GM18508 (cell line): ENCODE data around the gene CCSER1.

Experiments used
- ATAC-seq: cut with Tn5 transposase; IDR thresholded peaks from one replicate; pipeline ENCODE4 v1.9.1; 2021; ENCODE audit warnings: moderate number of reproducible peaks; ENCODE audit not compliant: insufficient read depth, unreplicated experiment

The CCSER1 gene

GRCh38 chr4:90189178-90189577 is 62.0 kb downstream of the CCSER1 start:
- ATAC-seq = no peak

GRCh38 chr4:90189946-90190345 is 62.8 kb downstream of the CCSER1 start:
- ATAC-seq = no peak

- ATAC-seq = no peak
These were observed 63.3 kb downstream of the CCSER1 start for GRCh38 chr4:90190525-90190924.

GRCh38 chr4:90198086-90198847 is 71.1 kb downstream of the CCSER1 start:
- no peak for ATAC-seq

- ATAC-seq = no peak
These were observed 80.8 kb downstream of the CCSER1 start for GRCh38 chr4:90207887-90208454.

- ATAC-seq = no peak
These were observed 82.7 kb downstream of the CCSER1 start for GRCh38 chr4:90209922-90210321.

- no peak for ATAC-seq
These were observed 84.0 kb downstream of the CCSER1 start for GRCh38 chr4:90211174-90211573.

- ATAC-seq = peak; percentile 49
These were observed 88.1 kb downstream of the CCSER1 start for GRCh38 chr4:90215286-90215685.

GRCh38 chr4:90219822-90220221 is 92.6 kb downstream of the CCSER1 start:
- no peak for ATAC-seq

GRCh38 chr4:90220459-90220858 is 93.3 kb downstream of the CCSER1 start:
- no peak for ATAC-seq

GRCh38 chr4:90226734-90227133 is 99.5 kb downstream of the CCSER1 start:
- no peak for ATAC-seq

GRCh38 chr4:90227177-90227576 is 100.0 kb downstream of the CCSER1 start:
- ATAC-seq = no peak

GRCh38 chr4:90234916-90235547 is 107.8 kb downstream of the CCSER1 start:
- ATAC-seq = no peak

GRCh38 chr4:90237751-90238530 is 110.7 kb downstream of the CCSER1 start:
- ATAC-seq = no peak

- no peak for ATAC-seq
These were observed 113.1 kb downstream of the CCSER1 start for GRCh38 chr4:90240333-90240732.

- no peak for ATAC-seq
These were observed 113.8 kb downstream of the CCSER1 start for GRCh38 chr4:90241008-90241407.

GRCh38 chr4:90245837-90246236 is 118.6 kb downstream of the CCSER1 start:
- ATAC-seq = no peak

GRCh38 chr4:90246816-90247215 is 119.6 kb downstream of the CCSER1 start:
- ATAC-seq = no peak

- no peak for ATAC-seq
These were observed 127.2 kb downstream of the CCSER1 start for GRCh38 chr4:90254357-90254756.

GRCh38 chr4:90274175-90274574 is 147.0 kb downstream of the CCSER1 start:
- ATAC-seq = no peak

- ATAC-seq = no peak
These were observed 153.8 kb downstream of the CCSER1 start for GRCh38 chr4:90280954-90281353.
